NCI-H146 (cell line): ENCODE measurements around the gene WFDC8.

Experiments
- DNase-seq: peaks from one replicate; lab custom pipeline; 2025; lab: John Stamatoyannopoulos, UW

WFDC8 gene

DNA sequence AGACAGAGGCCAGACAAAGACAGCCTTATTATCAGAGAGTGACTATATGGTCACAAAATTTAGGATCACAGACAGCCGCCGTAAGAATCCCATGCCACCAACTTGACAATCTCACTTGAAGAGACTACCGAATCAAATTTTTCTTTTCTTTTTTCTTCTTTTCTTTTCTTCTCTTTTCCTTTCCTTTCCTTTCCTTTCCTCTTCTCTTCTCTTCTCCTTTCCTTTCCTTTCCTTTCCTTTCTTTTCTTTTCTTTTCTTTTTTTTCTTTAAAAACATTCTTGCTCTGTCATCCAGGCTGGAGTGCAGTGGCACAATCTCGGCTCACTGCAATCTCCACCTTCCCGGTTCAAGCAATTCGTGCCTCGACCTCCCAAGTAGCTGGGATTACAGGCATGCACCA lies 30.7 kb downstream of the WFDC8 start:
- no peak for DNase-seq

DNA sequence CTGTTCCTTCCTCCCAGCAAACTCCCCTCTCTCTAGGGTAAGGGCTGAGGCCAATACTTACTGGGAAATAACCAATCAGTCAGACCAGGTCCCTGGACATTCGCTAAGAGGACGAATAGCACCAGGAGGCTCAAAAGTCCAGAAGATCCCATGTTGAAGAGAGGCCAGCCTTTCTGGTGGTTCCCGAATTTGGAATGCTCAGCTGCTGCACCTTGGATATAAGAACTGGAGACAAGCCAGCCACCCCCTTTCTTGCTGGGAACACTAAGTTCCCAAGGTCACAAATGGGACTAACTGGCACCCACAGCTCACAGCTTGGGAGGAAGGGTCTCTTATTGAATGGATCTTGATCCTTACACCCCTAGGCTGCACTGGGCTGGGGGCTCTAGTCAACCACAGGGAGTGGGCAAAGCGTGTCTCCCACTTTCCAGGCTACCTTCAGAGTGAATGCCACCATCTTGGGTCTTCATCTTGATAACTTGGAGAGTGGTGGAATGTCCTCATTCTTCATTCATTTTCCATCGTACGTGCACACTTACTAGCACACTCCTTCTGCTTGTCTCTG lies 31.8 kb downstream of the WFDC8 start, which contains the start of gene EPPIN:
EPPIN (minus strand) TSS at position 196 of the 565 bp plus-strand sequence; CDS start at position 152, 44 bp downstream.
- no peak for DNase-seq

DNA sequence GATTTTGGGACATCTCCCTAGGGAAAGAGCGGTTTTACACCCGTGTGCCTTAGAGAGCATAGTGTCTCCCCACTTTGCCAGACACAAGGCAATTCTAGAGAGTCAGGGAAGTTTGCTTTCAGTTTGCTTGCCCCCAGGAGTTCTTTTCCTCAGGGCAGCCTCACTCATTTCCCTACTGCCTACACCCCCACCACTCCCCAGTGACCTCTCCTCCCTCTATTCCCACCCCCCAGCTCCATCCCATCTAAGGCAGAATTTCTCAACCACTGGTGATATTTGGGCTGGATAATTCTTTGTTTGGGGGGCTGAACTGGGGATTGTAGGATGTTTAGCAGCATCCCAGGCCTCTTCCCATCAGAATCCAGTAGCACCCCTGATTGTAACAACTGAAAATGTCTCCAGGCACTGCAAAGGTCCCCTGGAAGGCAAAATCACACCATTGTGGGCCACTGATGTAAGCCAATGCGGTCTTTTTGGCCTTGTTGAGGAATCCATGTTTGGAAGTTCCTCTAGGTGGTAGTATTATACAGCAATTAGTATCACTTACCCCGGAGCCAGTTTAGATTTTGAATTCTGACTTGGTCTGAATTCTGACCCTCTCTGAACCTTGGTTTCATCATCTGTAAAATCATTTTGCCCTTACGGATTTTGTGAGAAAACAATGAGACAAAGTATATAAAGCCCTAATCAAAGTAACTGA lies 33.2 kb downstream of the WFDC8 start:
- DNase-seq, result no peak

DNA sequence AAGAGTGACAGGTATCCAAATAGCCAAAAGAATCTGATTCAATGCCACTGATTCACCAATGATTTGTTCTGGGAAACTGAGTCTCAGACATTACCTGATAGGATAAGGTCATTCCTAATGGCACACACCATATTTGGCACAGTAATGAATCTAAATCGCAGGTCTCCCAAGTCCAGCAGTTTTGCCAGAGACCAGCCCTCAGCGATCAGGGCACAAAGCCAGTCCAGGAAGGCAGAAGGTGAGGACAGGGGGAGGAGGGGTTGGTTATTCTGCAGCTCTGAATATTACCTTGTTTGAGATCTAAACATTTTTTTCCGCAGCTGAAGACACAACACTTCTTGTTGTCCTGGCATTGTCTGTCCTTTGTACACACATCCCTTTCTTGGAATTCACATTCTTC lies 33.7 kb downstream of the WFDC8 start:
- DNase-seq, result no peak

DNA sequence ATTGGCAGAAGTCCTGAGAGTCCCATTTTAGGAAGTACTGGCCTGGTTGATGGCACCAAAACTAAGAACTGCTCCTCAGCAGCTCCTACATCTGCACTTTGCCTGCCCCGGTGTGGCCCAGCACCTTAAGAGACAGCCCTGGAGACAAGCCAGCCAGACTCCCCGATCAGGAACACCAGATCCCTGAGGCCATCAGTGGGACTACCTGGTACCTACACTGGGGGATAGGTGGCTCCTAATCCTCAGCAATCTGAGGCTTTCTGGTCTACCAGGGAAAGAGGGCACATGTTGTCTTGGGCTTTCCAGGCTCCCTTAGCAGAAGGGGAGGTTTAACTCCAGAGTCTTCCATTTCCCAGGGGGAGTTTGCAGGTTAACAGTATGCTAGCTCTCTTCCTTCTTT lies 39.7 kb downstream of the WFDC8 start, which contains the start of gene WFDC6:
WFDC6 (minus strand) TSS at position 101 of the 400 bp plus-strand sequence; CDS start at position 26, 75 bp downstream.
- no peak for DNase-seq

DNA sequence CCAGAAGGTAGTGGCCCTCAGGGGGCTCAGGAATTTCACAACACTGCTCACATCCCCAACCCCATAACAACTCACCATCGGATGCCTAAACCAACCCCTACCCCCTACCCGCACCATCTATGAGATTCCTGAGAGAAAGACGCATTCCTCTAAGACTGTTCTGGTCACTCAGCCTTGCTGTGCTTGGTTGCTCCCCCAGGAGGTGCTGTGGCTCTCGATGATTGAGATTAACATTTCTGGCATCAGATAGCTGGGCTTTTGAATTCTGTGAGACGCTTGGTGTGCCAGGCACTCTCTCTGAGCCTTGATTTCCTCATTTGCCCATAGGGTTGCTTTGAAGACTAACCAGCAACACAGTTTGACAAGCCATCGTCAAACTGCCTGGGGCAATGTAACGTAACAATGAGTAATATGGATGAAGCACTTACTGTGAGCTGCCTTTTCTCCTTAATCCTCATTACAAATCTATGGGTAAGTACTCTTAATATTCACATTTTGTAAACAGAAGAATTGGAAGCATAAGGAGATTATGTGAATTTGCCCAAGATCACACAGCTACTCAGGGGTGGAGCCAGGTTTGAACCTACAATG lies 40.8 kb downstream of the WFDC8 start:
- no peak for DNase-seq

DNA sequence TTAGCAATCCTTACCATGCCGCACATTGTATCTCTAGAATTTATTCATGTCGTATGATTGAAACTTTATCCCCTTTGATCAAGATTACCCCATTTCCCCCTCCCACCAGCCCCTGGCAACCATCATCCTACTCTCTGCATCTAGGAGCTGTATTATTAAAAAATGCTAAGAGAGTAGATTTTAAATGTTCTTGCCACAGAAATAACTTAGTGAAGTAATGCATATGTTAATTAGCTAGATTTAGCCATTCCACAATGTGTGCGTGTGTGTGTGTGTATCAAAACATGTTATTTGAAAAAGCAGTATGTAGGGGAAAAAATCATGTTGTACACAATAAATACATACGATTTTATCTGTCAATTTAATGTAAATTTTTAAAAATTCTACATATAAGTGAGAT lies 51.8 kb downstream of the WFDC8 start:
- no peak for DNase-seq

DNA sequence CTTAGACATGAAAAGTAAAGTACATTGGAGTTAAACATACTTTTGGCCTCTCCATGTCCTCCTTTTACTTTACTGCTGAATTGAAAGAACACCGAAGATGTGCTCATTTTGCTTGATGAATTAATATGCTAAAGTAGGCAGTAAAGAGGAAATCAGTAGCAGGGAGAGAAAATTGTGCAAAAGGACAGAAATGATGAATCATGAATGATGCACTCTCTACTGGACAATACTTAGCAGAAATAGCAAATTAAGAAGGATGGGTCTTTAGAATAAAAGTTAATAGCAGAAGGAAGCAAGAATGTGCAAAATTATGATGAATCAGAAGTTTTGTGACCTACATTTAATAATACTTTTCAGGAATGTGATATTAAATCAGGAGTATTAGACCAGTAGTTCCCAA lies 55.3 kb downstream of the WFDC8 start:
- no peak for DNase-seq

DNA sequence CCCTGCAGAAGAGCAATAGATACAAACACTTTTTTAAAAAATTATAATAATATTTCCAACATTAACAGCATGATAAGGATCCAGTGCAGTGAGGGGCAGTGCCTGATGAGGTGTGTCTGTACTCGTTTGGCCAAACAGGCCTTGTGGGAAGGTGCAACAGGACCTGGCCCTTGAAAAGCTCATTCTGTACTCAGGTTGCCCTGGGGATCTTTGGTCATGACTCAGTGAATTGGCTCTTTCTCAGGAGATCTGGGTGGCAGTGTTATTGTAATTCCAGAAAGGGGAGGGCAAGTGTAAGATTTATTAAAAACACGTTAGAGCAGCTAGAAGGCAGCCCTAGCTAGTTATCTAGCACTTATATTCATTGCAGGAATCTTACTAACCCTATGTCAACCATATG lies 60.8 kb downstream of the WFDC8 start:
- no peak for DNase-seq

DNA sequence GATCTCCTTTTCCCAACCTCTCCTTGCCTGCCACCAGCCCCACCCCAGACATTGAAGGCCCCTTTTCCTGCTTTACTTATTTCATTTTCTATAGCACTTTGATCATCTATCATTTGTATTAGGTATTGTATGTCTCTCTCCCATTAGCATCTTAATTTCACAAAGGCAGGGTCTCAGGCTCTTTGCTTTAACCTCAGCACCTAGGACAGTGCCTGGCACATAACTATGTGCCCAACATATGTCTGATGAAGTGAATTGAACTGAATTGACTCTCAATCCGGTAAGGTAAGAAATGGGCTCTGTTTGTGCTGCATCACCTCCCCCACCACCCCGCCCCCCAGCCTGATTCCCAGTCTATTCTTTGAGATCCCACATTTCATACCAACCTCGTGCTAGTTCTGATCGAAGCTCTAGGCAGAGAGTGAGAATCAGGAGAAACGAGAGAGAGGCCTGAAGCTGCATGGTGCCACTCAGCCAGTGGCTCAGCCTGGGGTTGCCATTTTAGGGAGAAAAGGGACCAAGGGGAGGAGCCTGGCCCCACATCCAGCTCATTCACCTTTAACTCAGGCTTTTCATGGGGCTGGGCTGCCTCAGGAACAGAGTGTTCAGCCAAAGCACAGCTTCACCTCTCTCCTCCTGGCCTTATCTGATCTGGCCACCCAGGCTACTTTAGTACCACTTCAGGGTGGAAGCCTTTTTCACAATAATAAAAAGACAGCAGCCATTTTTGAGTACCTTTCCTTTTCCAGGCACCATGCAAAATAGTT lies 63.8 kb downstream of the WFDC8 start, which contains the start of gene SPINT3:
SPINT3 (minus strand) TSS at position 476 of the 767 bp plus-strand sequence; CDS start at position 462, 14 bp downstream.
- DNase-seq, result no peak

DNA sequence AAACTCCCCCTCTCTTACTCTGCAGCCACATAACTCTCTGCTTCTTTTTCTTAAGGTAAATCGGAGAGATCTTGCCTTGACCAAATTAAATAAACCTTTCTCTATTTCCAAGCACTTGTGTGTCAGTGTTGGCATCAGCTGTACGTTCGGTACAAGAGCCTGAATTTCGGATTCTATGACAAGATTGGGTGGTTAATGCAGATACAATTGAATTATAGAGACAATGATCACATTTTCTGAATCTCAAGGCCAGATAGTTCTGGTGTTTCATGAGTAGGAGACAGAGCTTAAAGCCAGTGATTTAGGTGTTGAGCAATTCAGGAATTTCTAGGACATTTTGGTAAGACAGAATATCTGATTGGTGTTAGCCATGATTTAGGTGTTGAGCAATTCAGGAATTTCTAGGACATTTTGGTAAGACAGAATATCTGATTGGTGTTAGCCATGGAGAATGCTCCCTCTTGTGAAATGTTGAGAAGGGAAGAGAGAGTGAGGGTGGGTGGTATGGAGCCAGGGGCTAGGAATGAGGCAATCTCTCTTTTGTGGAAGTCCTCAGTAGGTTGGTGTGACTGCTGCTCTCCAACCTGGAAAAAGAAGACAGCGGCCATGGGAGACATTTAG lies 68.7 kb downstream of the WFDC8 start:
- no peak for DNase-seq

DNA sequence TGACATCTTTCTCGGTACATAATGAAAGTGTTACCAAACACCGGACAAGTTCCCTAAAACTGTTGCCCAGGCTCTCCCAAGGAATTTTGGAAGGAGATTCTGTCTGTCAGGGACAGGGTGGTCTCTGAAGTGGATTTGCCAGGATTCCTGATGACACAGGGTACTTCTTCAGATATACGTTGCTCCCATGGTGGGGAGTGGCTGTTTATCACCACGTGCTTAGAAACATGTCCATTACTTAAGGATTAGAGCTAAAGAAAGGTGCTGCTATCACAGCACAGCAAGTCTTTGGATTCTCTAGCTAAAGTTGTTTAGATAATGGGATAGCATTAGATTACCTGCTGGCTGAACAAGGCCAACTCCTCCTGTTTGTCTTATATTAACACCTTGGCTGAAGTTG lies 70.0 kb downstream of the WFDC8 start:
- DNase-seq, result no peak

DNA sequence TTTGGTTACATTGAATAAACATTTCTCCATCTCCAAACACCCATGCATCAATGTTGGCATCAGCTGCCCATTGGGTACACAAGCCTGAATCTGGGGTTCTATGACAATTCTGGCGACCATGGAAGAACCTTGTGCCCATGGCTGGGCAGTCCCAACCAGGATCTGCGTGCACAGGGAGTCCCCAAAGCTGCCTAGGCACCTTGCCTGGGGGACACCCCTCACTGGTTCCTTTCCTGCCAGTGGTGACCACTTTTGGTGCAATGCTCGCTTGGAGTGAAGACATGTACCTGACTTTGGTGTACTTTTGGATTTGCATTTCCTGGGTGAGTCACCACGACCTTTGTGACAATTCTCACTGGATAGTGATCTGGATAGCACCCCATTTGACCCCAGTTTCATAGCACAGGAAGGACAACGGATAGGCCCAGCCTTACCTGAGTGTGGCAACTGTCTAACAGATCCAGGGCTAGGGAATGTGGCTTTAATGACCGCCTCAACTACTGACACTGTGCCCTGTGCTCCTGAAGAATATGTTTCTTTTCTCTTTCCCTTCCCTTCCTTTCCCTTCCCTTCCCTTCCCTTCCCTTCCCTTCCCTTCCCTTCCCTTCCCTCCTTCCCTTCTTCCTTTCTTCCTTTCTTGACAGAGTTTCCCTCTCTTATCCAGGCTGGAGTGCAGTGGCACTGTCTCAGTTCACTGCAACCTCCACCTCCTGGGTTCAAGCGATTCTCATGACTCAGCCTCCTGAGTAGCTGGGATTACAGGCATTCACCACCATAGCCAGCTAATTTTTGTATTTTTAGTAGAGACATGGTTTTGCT lies 70.8 kb downstream of the WFDC8 start:
- DNase-seq, result no peak

DNA sequence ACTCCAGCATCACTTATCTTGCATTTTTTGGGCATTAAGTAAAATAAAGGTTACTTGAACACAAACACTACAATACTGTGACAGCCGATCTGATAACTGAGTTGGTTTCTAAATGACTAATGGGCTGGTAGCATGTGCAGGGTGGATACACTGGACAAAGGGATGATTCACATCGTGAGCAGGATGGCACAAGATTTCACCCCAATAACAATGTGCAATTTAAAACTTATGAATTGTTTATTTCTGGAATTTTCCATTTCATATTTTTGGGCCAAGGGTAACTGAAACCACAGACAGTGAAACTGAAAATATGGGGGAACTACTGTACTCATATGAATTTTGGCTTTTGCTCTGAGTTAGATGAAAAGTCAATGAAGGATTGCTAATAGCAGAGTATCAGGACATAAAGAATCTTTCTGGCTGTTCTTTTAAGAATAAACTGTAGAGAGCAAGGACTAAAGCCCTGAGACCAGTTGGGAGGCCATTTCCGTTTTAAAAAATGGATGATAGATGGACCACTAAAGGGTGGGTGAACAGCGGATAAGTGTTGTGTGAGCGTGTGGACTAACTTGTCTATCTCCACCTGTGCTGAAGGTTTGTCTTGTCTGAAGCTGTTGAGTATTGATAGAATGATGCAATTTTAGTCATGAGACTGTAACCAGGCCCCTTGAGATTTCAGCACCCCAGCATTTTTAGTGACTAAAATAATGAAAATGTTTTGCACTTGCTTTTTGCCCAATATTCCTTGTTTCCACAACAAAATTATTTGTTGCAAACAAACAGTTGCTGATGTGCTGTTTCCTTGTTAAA lies 71.9 kb downstream of the WFDC8 start:
- no peak for DNase-seq

DNA sequence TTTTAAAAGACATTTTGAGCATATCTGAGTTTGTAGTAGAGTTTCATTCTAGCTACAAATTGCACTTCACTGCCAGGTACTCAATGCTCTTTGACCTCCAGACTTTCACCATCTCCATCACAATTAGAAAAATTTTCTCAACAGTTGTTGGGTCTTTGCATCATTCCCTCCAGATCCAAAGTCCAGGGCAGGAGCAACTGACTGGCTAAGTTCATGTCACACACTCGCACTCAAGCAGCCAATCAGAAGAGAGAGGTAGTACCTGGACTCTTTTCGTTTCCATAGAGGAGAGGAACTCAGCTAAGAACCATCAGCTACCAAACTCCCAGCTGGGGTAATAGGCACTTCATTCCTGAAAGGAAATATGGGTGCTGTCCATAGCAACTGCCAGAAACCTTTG lies 72.7 kb downstream of the WFDC8 start:
- no peak for DNase-seq

DNA sequence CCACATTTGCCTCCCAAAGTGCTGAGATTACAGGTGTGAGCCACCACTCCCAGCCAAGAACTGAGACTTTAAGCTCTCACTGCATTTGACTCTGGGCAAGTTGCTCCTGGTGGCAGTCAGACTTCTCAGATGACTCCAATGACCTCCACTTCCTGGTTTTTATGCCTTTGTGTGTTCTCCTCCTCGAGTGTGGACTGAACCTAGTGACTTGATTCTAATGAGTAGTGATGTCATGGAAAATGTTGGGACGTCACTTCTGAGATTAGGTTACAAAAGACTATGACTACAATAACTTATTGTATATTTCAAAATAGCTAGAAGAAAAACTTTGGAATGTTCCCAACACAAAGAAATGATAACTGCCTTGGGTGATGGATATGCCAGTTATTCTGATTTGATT lies 75.7 kb downstream of the WFDC8 start:
- no peak for DNase-seq

DNA sequence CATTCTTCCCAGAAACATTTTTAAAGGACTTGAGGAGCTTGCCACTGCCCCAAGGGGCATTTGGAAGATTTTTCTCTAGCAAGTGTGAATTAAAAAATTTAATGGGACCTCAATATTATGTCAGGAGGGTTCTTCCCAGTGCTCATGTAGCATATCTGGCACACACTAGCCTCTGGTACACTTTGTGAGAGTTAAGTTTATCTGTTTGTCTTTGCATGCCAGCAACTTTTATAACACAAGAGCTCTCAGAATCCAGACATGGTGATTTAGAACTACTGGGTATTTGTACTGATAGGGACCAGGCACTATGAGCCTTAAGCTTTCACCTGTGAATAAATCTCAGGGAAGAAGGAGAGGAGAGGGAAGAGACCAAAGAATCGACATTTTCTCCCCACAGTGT lies 76.5 kb downstream of the WFDC8 start:
- DNase-seq, result no peak
